Measurements from ENCODE around the gene ZNF772.

DNA sequence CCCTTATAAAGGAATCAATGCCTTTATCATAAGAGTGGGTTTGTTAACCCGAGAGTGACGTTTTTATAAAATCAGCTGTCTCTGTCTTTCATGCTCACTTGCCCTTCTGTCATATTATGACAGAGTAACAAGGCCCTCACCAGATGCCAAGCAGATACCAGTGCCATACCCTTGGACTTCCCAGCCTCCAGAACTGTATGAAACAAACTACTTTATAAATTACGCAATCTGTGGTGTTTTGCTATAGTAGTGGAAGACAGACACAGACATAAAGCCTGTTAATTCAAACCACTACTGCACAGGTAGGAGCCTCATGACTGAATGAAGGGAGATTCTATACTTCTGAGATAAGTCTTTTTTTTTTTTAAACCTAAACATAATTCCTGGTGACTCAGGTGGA is 25.1 kb downstream of the ZNF772 start:
- no peak for TF ChIP-seq POLR2A (IDR thresholded peaks at IDR 0.05)
- TF ChIP-seq, protein P1, sequence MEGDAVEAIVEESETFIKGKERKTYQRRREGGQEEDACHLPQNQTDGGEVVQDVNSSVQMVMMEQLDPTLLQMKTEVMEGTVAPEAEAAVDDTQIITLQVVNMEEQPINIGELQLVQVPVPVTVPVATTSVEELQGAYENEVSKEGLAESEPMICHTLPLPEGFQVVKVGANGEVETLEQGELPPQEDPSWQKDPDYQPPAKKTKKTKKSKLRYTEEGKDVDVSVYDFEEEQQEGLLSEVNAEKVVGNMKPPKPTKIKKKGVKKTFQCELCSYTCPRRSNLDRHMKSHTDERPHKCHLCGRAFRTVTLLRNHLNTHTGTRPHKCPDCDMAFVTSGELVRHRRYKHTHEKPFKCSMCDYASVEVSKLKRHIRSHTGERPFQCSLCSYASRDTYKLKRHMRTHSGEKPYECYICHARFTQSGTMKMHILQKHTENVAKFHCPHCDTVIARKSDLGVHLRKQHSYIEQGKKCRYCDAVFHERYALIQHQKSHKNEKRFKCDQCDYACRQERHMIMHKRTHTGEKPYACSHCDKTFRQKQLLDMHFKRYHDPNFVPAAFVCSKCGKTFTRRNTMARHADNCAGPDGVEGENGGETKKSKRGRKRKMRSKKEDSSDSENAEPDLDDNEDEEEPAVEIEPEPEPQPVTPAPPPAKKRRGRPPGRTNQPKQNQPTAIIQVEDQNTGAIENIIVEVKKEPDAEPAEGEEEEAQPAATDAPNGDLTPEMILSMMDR (IDR thresholded peaks at IDR 0.05): no peak
